ENCODE results near the gene IFT80.

IFT80 gene

GRCh38 chr3:160210341-160210740 is 188.7 kb downstream of the IFT80 start:
- DNase-seq (ENCODE audit: low spot score) (no peak), FAIRE-seq (no peak)

Data from RCC 7860 (cell line).